Progenitor cell of endocrine pancreas (in vitro differentiated cells): ENCODE data around the gene LRFN2. TPM values are rescaled to one million over a fixed set of nuclear protein-coding genes. Genes with fewer than 3 reads are reported as not detected.
A peak's percentile ranks its signal among the peaks of the same experiment; 100 is the strongest.

Experiments used
- DNase-seq: peaks from one replicate; pipeline ENCODE4 v3.0.0; 2021; ENCODE audit warnings: low spot score; ENCODE audit not compliant: unreplicated experiment
- H3K27ac Mint-ChIP-seq: 2 replicates; pipeline ENCODE4 v1.8.0; 2021; ENCODE audit warnings: mild to moderate bottlenecking, moderate library complexity, mixed read lengths
- H3K27me3 Mint-ChIP-seq: 2 replicates; pipeline ENCODE4 v1.8.0; 2021; ENCODE audit warnings: mixed read lengths
- H3K36me3 Mint-ChIP-seq: 2 replicates; pipeline ENCODE4 v1.8.0; 2022; ENCODE audit warnings: mixed read lengths; ENCODE audit not compliant: insufficient read depth
- H3K4me1 Mint-ChIP-seq: 2 replicates; pipeline ENCODE4 v1.8.0; 2021; ENCODE audit warnings: low read depth, mixed read lengths
- H3K4me3 Mint-ChIP-seq: 2 replicates; pipeline ENCODE4 v1.8.0; 2021; ENCODE audit warnings: low read depth, mild to moderate bottlenecking, moderate library complexity, mixed read lengths
- H3K9me3 Mint-ChIP-seq: 2 replicates; pipeline ENCODE4 v1.8.0; 2021; ENCODE audit warnings: low read depth, mixed read lengths
- CTCF ChIP-seq: fragments of 200-600 bp; sonication (generic); IDR thresholded peaks from one replicate; pipeline ENCODE4 v1.5.0; 2021; ENCODE audit warnings: antibody characterized with exemption, mild to moderate bottlenecking; ENCODE audit not compliant: unreplicated experiment
- total RNA-seq: library from RNA; stranded (reverse); gene quantifications from 2 replicates; pipeline ENCODE4 v1.2.1, GENCODE V29; 2021

LRFN2 gene
- total RNA-seq, 1 donor from 2014 or later: 0.14 TPM

- H3K9me3 Mint-ChIP-seq: no peaks in the 10 kb centered on the region
- no peak overlapping the region for H3K27ac Mint-ChIP-seq
- DNase-seq: no peak
- H3K4me3 Mint-ChIP-seq: no peak overlapping the region
- peaks cover under 1% of the 10 kb centered on the region for H3K4me1 Mint-ChIP-seq
- peaks cover 18% of the 10 kb centered on the region for H3K27me3 Mint-ChIP-seq
- H3K36me3 Mint-ChIP-seq: no peaks in the 10 kb centered on the region
- no peak for TF ChIP-seq CTCF
Observed at GRCh38 chr6:40558102-40558501, 29.1 kb downstream of the LRFN2 start.

- Mint-ChIP-seq H3K27me3 (peaks cover 16% of the 10 kb centered on the region), H3K9me3 (no peaks in the 10 kb centered on the region), H3K27ac (no peak overlapping the region), H3K4me1 (peaks cover 5% of the 10 kb centered on the region), H3K4me3 (no peak overlapping the region), H3K36me3 (no peaks in the 10 kb centered on the region)
- no peak for TF ChIP-seq CTCF
- DNase-seq: no peak
Observed at GRCh38 chr6:40556881-40557280, 30.3 kb downstream of the LRFN2 start.

GRCh38 chr6:40556023-40556422 is 31.1 kb downstream of the LRFN2 start:
- no peak overlapping the region for H3K27ac Mint-ChIP-seq
- no peak for DNase-seq
- H3K4me3 Mint-ChIP-seq: no peak overlapping the region
- H3K27me3 Mint-ChIP-seq: peaks cover 14% of the 10 kb centered on the region
- no peaks in the 10 kb centered on the region for H3K9me3 Mint-ChIP-seq
- no peak for TF ChIP-seq CTCF
- H3K4me1 Mint-ChIP-seq: peaks cover 5% of the 10 kb centered on the region
- H3K36me3 Mint-ChIP-seq: no peaks in the 10 kb centered on the region

GRCh38 chr6:40555092-40555491 is 32.1 kb downstream of the LRFN2 start:
- Mint-ChIP-seq H3K27me3 (peaks cover 14% of the 10 kb centered on the region), H3K36me3 (no peaks in the 10 kb centered on the region), H3K4me1 (peaks cover 5% of the 10 kb centered on the region), H3K9me3 (no peaks in the 10 kb centered on the region), H3K4me3 (no peak overlapping the region), H3K27ac (no peak overlapping the region)
- TF ChIP-seq CTCF: no peak
- DNase-seq: no peak

GRCh38 chr6:40552941-40553340 is 34.2 kb downstream of the LRFN2 start:
- Mint-ChIP-seq H3K4me3 (no peak overlapping the region), H3K9me3 (no peaks in the 10 kb centered on the region), H3K36me3 (no peaks in the 10 kb centered on the region), H3K27ac (peak overlapping the region; percentile 17), H3K4me1 (peaks cover 5% of the 10 kb centered on the region), H3K27me3 (peaks cover 7% of the 10 kb centered on the region)
- DNase-seq: no peak
- TF ChIP-seq CTCF: no peak
